HG02885 (cell line): Measurements from ENCODE around the gene GNAT3.

ENCODE experiments used
- ATAC-seq: cut with Tn5 transposase; IDR thresholded peaks from one replicate; pipeline ENCODE4 v1.9.1; 2021; ENCODE audit warnings: mild to moderate bottlenecking; ENCODE audit not compliant: unreplicated experiment, poor library complexity

Gene GNAT3

DNA sequence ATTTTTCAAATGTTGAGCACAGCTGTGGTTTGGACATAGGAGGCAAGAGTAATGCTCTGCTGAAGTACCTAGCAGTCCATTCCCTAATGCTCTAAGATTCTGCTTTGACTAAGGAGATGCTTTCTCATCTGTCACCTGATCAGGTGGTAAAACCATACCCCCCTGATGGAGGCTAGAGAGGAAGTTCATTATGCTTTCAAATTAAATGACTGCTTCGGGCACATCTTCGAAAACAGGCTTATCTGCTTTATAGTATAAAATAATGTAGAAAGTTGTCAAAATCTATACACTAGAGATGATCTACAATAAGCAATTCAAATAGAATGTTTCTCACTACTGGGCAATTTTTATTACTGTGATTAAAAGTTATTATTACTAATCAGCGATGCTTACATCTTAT lies at the start of gene GNAT3:
Gene GNAT3, minus strand, starts transcription at position 101 of the 400 bp plus-strand sequence. CDS start 138 bp downstream, outside the sequence.
- no peak for ATAC-seq

DNA sequence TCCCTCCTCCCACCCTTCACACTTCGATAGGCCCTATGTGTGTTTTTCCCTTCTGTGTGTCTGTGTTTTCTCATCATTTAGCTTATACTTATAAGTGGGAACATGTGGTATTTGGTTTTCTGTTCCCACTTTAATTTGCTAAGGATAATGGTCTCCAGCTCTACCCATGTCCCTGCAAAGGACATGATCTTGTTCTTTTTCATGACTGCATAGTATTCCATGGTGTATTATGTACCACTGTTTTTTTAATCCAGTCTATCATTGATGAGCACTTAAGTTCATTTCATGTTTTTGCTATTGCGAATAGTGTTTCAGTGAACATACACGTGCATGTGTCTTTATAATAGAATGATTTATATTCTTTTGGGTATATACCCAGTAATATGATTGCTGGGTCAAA lies 46.3 kb upstream of the GNAT3 start:
- no peak for ATAC-seq

GRCh38 chr7:80552031-80552694 lies 40.3 kb upstream of the GNAT3 start:
- no peak for ATAC-seq

- ATAC-seq, result no peak
Observed at GRCh38 chr7:80550005-80550404, 38.1 kb upstream of the GNAT3 start.

DNA sequence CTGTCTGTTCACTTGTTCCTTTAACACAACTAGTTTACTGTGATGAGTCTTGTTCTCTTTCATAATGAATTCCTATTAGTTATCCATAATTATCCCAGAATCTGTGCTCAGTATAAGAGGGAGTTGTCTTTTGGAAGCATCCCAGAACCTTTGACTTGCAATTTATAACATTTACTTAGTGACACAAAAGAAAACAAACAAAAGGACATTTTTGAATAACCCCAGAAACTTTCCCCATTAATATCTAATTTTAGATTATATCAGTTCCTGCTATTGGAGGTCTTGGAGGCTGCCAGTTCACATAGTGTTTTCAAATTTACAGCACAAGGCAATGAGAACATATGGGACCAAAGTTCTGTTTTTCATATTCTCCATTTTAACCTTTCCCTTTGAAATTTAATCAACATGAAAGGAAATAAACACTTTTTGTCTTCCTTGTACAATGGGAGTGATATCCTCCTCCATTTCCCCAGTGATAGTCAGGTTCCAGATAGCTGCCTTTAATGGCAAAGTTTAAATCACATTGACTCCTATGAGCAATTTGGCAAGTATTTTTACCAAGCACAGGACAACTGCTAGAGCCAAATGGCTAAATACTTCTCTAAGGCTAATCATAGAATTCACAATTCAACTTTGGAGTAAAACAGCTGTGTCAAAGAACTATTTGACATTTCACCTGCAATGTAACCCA lies 37.1 kb upstream of the GNAT3 start:
- ATAC-seq, result no peak

- no peak for ATAC-seq
Observed at GRCh38 chr7:80542398-80542797, 30.5 kb upstream of the GNAT3 start.

- no peak for ATAC-seq
Observed at GRCh38 chr7:80540836-80541235, 29.0 kb upstream of the GNAT3 start.

- ATAC-seq, result no peak
Observed at GRCh38 chr7:80537091-80537490, 25.2 kb upstream of the GNAT3 start.

- no peak for ATAC-seq
Observed at GRCh38 chr7:80536426-80536825, 24.6 kb upstream of the GNAT3 start.

- no peak for ATAC-seq
Observed at GRCh38 chr7:80533287-80533686, 21.4 kb upstream of the GNAT3 start.

DNA sequence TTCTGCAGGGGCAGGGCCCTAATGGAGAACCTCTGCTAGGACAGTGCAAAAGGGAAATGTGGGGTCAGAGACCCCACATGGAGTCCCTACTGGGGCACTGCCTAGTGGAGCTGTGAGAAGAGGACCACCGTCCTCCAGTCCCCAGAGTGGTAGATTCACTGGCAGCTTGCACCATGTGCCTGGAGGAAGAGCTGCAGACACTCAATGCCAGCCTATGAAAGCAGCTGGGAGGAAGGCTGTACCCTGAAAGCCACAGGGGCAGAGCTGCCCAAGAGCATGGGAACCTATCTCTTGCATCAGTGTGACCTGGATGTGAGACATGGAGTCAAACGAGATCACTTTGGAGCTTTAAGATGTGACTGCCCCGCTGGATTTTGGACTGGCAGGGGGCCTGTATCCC lies 20.3 kb upstream of the GNAT3 start:
- ATAC-seq, result no peak

DNA sequence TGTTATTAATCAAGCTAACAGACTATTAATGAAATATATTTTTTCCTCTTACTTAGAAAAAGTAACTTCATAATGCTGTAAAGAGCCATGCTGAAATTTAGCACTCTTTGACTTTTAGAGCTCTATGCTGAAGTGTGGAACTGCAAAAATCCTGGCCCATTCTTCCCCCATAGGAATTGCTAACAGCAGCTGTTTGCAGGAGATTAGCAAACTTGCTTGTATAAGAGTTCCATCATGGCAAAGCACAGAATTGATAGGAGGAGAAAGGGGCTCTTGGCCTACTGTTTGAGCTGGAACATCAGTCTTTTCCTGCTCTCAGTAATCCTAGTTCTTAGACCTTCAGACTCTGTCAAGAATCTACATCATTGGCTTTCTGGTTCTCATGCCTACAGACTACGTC lies 18.3 kb upstream of the GNAT3 start:
- no peak for ATAC-seq

DNA sequence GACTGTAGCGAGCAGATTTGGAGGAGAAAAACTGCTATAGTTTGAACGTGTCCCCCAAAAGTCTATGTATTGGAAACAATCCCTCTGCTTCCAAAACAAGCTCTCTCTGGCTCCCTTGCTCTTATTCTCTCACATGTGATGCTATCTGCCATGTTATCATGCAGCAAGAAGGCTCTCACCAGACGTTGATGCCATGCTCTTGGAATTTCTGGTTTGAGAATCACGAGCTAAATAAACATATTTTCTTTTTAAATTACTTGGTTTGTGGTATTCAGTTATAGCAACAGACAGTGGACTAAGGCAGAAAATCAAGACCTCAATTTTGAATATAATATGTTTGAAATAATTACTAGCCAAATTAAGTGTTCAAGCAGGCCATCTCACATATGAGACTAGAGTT lies 17.5 kb upstream of the GNAT3 start:
- no peak for ATAC-seq

GRCh38 chr7:80528689-80529088 lies 16.8 kb upstream of the GNAT3 start:
- no peak for ATAC-seq

GRCh38 chr7:80526472-80526871 lies 14.6 kb upstream of the GNAT3 start:
- ATAC-seq, result no peak

GRCh38 chr7:80524693-80525092 lies 12.8 kb upstream of the GNAT3 start:
- ATAC-seq, result no peak

- no peak for ATAC-seq
Observed at GRCh38 chr7:80521809-80522208, 9.9 kb upstream of the GNAT3 start.

DNA sequence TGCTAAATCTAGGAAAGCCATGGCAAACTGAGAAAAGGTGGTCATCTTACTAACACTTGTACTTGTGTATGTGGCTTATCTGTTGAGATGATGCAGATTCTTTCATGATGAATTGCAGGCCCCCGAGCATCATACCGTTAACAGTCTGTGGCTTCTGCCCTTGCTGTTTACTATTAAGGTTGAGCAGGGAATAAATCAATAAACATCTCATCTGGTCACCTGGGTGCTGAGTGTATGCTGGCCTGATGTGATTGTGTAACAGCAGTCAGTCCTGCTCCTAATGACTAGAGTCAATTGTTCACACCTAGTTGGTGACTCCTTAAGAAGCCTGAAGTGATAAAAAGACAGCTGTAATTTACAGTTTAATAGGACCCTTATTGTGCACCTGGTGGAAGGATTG lies 8.3 kb upstream of the GNAT3 start:
- ATAC-seq, result no peak

DNA sequence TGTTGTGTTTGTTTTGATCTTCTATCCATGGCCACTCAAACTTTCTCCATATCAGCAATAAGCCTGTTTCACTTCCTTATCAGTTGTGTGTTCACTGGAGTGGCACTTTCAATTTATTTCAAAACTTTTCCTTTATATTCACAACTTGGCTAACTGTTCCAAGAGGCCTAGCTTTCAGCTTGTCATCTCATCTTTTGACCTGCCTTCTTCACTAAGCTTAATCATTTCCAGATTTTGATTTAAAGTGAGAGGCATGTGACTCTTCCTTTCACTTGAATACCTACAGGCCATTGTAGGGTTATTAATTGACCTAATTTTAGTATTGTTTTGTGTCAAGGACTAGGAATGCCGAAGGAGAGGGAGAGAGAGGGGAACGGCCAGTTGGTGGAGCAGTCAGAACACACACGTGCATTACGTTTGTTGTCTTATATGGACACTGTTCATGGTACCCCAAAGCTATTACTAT lies 5.5 kb upstream of the GNAT3 start:
- ATAC-seq, result no peak

DNA sequence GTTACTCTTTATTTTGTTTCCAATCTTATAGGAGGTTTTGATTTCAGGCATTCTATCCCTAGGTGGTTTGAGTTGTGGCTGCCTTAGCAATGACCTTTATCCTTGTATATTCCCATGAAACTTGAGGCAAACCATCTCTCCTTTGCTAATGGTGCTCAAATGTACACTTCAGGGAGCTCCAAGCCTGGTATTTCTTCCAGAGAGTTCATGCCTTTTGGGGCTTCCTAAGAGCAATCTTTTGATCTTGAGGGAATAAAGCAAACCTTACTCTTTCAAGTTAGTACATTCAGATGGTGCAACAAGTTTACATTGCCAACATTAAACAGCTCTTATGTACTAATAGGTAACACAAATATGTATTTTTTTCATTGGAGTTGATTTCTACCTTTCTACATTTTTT lies 3.4 kb upstream of the GNAT3 start:
- no peak for ATAC-seq

DNA sequence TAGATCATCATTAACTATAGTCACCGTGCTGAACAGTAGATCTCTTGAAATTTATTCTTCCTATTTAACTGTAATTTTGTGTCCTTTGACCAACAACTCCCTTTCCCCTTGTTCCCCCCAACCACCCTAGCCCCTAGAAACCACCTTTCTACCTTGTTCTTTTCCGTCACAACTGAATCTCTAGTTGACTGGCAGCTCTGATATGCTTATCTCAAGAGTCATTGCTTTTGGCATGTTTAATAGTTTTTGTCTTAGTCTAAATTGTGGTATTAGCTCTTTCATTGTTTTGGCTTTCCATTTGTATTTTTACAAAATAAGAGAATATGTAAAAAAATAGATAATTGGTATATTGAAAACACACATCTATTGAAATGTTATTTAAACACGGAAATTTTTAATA lies 1.8 kb downstream of the GNAT3 start:
- no peak for ATAC-seq

- no peak for ATAC-seq
Observed at GRCh38 chr7:80508440-80508839, 3.4 kb downstream of the GNAT3 start.
